Neutrophil (primary cell): ENCODE measurements around the gene AQR.
"Not testable (repeated sequence)": the region's sequence is repeated elsewhere in the genome, so short reads cannot be mapped to it uniquely, and the experiment has no call there.

Experiments used
- H3K27ac ChIP-seq: fragments of 200-600 bp; sonication (generic); 2 replicates; pipeline ENCODE4 v1.5.1; 2016; ENCODE audit warnings: mild to moderate bottlenecking, moderate library complexity
- H3K27me3 ChIP-seq: fragments of 200-600 bp; sonication (generic); 2 replicates; pipeline ENCODE4 v1.6.0; 2016; ENCODE audit warnings: mild to moderate bottlenecking
- H3K36me3 ChIP-seq: fragments of 200-600 bp; sonication (generic); 2 replicates; pipeline ENCODE4 v1.5.1; 2017
- H3K4me1 ChIP-seq, 2 experiments: fragments of 200-600 bp in 1 of 2; sonication (generic) in 1 of 2; 1 replicate in 1 of 2; 2 replicates in 1 of 2; pipeline versions ENCODE4 v1.5.1 to v1.6.1; 2013 to 2016; ENCODE audit warnings: low read depth in 1 of 2, low read length in 1 of 2, mild to moderate bottlenecking in 1 of 2, moderate library complexity in 1 of 2; ENCODE audit not compliant: control insufficient read depth in 1 of 2, insufficient read depth in 1 of 2
- H3K4me3 ChIP-seq, 2 experiments: fragments of 200-600 bp in 1 of 2; sonication (generic) in 1 of 2; 1 replicate in 1 of 2; 2 replicates in 1 of 2; pipeline ENCODE4 v1.5.1; 2013 to 2016; ENCODE audit warnings: low read depth in 1 of 2, low read length in 1 of 2, mild to moderate bottlenecking in 1 of 2, moderate library complexity in 1 of 2
- H3K9me3 ChIP-seq: fragments of 200-600 bp; sonication (generic); 2 replicates; pipeline ENCODE4 v1.5.1; 2016
- TF ChIP-seq, protein P1 (sequence below): fragments of 200-600 bp; sonication (generic); IDR thresholded peaks from 2 replicates; pipeline ENCODE4 v1.5.1; 2016; ENCODE audit warnings: antibody characterized with exemption

Gene AQR

DNA sequence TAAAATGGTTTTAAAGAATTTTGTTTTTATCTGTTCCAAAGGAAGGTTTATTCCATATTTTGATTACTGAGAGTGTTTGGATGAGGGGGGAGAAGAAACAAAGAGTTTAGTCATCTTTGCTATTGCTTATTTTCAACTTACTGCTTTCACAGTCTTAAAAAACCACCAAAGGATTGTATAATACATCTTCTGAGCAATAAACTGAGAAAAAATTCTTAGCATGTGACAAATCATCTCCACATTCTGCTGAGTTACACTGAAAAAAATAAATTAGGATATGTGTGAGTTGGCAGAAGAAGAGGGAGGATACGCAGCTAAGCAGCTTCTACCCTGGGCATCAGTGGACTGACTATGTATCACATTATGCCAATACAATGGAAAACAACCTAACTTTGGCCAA lies 151.0 kb downstream of the AQR start:
- Histone ChIP-seq H3K4me3 (no peak overlapping the region), H3K9me3 (no peaks in the 10 kb centered on the region), H3K36me3 (no peaks in the 10 kb centered on the region), H3K27me3 (peaks cover 23% of the 10 kb centered on the region), H3K27ac (no peak overlapping the region), H3K4me1 (no peaks in the 10 kb centered on the region)
- TF ChIP-seq, protein P1, sequence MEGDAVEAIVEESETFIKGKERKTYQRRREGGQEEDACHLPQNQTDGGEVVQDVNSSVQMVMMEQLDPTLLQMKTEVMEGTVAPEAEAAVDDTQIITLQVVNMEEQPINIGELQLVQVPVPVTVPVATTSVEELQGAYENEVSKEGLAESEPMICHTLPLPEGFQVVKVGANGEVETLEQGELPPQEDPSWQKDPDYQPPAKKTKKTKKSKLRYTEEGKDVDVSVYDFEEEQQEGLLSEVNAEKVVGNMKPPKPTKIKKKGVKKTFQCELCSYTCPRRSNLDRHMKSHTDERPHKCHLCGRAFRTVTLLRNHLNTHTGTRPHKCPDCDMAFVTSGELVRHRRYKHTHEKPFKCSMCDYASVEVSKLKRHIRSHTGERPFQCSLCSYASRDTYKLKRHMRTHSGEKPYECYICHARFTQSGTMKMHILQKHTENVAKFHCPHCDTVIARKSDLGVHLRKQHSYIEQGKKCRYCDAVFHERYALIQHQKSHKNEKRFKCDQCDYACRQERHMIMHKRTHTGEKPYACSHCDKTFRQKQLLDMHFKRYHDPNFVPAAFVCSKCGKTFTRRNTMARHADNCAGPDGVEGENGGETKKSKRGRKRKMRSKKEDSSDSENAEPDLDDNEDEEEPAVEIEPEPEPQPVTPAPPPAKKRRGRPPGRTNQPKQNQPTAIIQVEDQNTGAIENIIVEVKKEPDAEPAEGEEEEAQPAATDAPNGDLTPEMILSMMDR, result no peak

DNA sequence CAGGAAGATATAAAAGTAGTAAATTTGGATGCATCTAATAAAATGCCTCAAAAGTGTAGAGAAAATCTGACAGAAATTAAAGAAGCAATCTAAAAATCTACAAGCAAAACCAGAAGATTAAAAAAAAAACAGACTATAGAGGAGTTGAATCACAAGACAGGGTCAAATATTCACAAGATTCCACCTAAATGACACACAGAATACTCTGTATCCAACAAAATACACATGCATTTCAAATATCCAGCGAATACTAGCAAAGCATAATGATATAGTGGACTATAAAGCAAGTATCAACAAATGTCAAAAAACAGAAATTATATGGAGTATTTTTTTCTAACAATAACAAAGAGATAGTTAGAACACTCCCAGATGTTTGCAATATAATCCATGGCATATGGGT lies 153.7 kb downstream of the AQR start:
- no peaks in the 10 kb centered on the region for H3K36me3 ChIP-seq
- no peak overlapping the region for H3K4me3 ChIP-seq
- no peaks in the 10 kb centered on the region for H3K9me3 ChIP-seq
- no peak overlapping the region for H3K27ac ChIP-seq
- no peaks in the 10 kb centered on the region for H3K4me1 ChIP-seq
- peaks cover 22% of the 10 kb centered on the region for H3K27me3 ChIP-seq
- TF ChIP-seq, protein P1, result no peak

DNA sequence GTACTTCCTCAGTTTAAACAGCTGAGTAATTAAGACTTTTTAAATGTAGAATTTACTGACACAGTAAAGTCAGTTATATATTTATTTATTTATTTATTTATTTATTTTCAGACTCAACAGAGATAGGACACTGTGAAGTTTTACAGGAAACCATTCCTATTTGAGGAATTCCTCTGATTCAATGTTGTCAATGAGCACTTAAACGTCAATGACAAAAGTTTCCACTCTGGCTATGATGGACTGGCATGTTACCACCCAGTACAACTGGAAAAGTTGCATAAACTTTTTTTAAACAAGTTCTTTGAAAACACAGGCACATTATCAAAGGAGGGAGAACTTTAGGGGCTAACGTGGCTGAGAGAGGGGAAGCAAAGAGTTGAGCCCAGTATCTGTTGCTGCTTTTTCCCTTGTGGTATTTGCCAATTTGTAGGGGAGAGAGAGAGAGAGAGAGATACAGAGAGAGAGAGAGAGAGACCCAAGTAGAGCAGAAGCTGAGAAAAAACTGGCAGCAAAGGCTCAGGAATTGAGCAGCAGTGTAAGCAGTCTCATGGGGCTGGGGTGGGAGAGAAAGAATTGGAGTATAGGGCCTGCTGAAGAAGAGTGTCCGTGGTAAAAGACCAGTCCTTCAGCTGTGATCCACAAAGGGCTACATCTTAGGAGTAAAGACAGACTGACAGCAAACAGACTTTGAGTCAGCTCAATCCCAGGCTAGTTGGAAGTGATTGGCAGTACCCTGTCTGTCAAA lies 155.9 kb downstream of the AQR start:
- no peaks in the 10 kb centered on the region for H3K9me3 ChIP-seq
- no peak overlapping the region for H3K27ac ChIP-seq

DNA sequence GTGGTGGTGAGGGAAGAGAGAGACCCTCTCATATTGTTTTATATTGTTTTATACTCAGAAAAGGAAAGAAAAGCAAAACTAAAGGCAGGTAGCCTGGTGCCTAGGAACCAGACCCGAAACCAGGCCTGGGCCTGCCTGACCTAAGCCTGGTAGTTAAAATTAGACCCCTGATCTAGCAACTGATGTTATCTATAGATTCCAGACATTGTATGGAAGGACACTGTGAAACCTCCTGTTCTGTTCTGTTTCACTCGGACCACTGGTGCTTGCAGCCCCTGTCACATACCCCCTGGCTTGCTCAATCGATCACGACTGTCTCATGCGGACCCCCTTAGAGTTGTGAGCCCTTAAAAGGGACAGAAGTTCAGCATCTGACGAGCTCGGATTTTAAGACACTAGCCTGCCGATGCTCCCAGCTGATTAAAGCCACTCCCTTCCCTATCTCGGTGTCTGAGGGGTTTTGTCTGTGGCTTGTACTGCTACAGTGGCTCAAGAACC lies 156.6 kb downstream of the AQR start:
- not testable (repeated sequence) for H3K4me3 ChIP-seq, H3K9me3 ChIP-seq, H3K27ac ChIP-seq, H3K36me3 ChIP-seq, H3K4me1 ChIP-seq
- H3K27me3 ChIP-seq, result peaks cover 17% of the 10 kb centered on the region

More for the DNA sequence above, 155.9 kb downstream of the AQR start:
- Histone ChIP-seq H3K4me1 (no peaks in the 10 kb centered on the region), H3K36me3 (no peaks in the 10 kb centered on the region), H3K27me3 (peaks cover 18% of the 10 kb centered on the region), H3K4me3 (no peak overlapping the region)
- TF ChIP-seq, protein P1, result no peak

DNA sequence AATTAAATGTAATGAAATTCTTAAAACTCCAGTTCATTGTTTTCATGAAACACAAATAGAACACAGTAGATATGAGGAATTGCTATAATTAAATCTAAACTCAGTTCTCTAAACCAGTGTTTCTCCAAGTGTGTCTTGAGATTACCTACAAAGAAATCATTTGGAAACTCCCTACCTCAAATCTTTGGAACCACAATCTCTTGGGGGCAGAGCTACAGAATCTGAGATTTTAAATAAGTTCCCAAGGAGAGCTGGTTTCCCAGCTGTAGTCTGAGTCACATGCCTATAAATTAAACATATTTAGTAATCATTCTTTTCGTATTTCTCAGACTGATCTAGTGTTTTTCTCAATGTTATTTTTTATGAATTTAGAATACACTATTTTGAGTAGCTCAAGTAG lies 157.2 kb downstream of the AQR start:
- Histone ChIP-seq H3K36me3 (no peaks in the 10 kb centered on the region), H3K27me3 (peaks cover 17% of the 10 kb centered on the region), H3K4me1 (no peaks in the 10 kb centered on the region), H3K4me3 (no peak overlapping the region), H3K27ac (no peak overlapping the region), H3K9me3 (no peaks in the 10 kb centered on the region)
- TF ChIP-seq, protein P1, result no peak

DNA sequence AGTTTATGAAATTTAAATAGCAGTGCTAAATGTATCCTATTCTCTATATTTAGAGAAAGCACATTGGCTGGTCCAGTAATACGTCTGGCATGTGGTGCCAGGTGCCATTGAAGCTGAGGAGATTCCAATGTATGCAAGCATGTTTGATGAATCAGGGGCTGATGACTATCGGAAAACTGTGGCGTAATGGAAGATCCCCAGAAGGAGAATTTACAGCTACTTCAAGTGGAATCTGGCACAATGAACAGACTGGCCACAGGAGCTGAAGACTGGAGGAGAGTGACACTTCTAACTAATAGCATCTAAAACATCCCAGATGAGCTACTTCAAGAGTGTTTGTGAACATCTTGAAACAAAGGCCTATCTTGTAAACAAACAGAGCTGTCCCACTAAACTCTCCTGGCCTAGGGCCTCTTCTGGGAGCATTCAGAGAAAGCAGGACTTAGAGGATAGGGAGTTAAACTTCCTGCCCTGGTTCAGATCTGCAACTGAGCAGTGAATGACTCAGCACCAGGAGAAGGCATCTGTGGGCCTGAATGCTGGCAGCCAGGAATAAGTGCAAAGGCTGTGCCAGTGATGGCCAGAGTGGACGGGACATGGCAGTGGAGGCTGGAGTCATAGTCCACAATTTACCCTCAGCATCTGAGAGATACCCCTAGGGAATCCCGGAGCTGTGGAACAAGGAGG lies 159.0 kb downstream of the AQR start:
- no peaks in the 10 kb centered on the region for H3K4me1 ChIP-seq
- H3K4me3 ChIP-seq, result no peak overlapping the region
- no peak overlapping the region for H3K27ac ChIP-seq
- H3K9me3 ChIP-seq, result no peaks in the 10 kb centered on the region
- TF ChIP-seq, protein P1, result no peak
- H3K36me3 ChIP-seq, result no peaks in the 10 kb centered on the region
- peaks cover 7% of the 10 kb centered on the region for H3K27me3 ChIP-seq
